ENCODE results near the gene SLC35G1. TPM values are rescaled to one million over a fixed set of nuclear protein-coding genes. Genes with fewer than 3 reads are reported as not detected.

The SLC35G1 gene
- total RNA-seq, 1 experiment from 2014 or later, result 6.9 TPM

DNA sequence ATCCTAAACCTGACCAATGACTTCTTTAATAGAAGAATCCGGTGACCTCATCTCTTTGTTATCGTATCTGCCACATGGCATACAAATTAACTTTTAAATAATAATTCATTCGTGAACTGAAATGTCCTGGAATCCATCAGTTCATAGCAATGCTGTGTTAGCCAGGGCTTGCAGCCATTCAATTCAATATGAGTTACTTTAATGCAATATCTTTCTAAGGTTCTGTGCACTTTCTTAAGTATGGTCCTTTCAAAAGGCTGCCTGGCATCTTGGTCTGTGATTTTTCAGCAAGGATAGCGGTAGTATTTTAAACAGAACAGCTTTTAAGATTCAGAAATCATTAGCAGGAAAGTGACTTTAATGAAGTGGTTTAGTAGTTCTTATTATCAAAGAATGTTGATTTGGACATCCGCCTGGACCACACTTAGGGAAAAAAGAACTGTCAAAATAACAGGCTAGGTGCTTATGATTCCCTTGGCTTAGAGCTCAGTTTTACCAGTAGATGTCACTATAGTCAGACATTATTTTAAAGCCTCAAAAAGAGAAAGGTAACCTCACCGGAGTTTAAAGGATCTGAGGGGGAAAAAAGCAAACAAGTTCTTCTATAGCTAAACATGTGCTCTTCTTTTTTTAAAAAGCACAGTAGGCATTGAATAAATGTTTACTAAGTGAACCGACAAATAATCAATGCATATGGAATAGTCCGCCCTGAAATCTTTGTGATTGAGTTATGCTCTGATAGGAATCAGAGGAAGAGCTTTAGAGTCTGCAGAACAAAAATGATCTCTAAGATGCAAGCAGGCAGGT, 22.7 kb downstream of the SLC35G1 start:
- BruUV-seq (replicated peaks), result no TSS peak

GRCh38 chr10:93917064-93917391, 23.2 kb downstream of the SLC35G1 start:
- TF ChIP-seq EZH2 (IDR thresholded peaks at IDR 0.05; ENCODE audit: low read length, unreplicated experiment) (no peak), CTCF (conservative IDR thresholded peaks at IDR 0.05; ENCODE audit: low read depth, low read length) (no peak), EZH2phosphoT487 (IDR thresholded peaks at IDR 0.05; ENCODE audit: borderline replicate concordance, low read length) (no peak)
- ChIA-PET CTCF (interaction anchor here (1.0 to 1.8 kb wide), 8 partner anchors 13 to 527 kb away, joined by 3 to 10 read pairs (median 6); no protein-coding TSS in a partner anchor), POLR2A (ENCODE audit: unreplicated experiment) (interaction anchor here (0.6 to 0.7 kb wide), 3 partner anchors 70 to 376 kb away, joined by 3 to 4 read pairs (median 3); no protein-coding TSS in a partner anchor)
- ATAC-seq, result no peak
- DNase-seq, result no peak
- H3K9ac ChIP-seq (ENCODE audit: low read length), result no peak overlapping the region
- BruUV-seq (replicated peaks), result no TSS peak
- no peaks in the 10 kb centered on the region for H3K4me1 ChIP-seq (ENCODE audit: insufficient read depth, low read length)
- no peak overlapping the region for H2AFZ ChIP-seq (ENCODE audit: low read length)
- H3K79me2 ChIP-seq (ENCODE audit: low read length), result no peaks in the 10 kb centered on the region
- no peaks in the 10 kb centered on the region for H4K20me1 ChIP-seq (ENCODE audit: low read length)
- H3K27ac ChIP-seq (ENCODE audit: low read length), result no peak overlapping the region
- no peak overlapping the region for H3K4me3 ChIP-seq (ENCODE audit: low read length)
- H3K27me3 ChIP-seq (ENCODE audit: low read length), result no peaks in the 10 kb centered on the region
- H3K4me2 ChIP-seq (ENCODE audit: low read length), result no peak overlapping the region
- no peaks in the 10 kb centered on the region for H3K9me3 ChIP-seq (ENCODE audit: low read length)
- H3K9me2 ChIP-seq (replicated peaks; ENCODE audit: low read length), result no peaks in the 10 kb centered on the region
- no peaks in the 10 kb centered on the region for H3K36me3 ChIP-seq (ENCODE audit: low read depth, low read length)
- H3F3A ChIP-seq (ENCODE audit: low read length, unreplicated experiment), result no peaks in the 10 kb centered on the region
- intact Hi-C loops (cut with micrococcal nuclease), result loop anchor here (5.0 to 10.0 kb wide), 2 partner anchors 75 to 308 kb away; partner anchors contain the start of gene PLCE1

More for the DNA sequence above, 22.7 kb downstream of the SLC35G1 start:
- Histone ChIP-seq H3K9me2 (replicated peaks; ENCODE audit: low read length) (no peaks in the 10 kb centered on the region), H2AFZ (ENCODE audit: low read length) (no peak overlapping the region), H4K20me1 (ENCODE audit: low read length) (no peaks in the 10 kb centered on the region), H3K79me2 (ENCODE audit: low read length) (no peaks in the 10 kb centered on the region), H3K4me1 (ENCODE audit: insufficient read depth, low read length) (no peaks in the 10 kb centered on the region), H3F3A (ENCODE audit: low read length, unreplicated experiment) (no peaks in the 10 kb centered on the region), H3K9ac (ENCODE audit: low read length) (no peak overlapping the region), H3K4me3 (ENCODE audit: low read length) (no peak overlapping the region), H3K27ac (ENCODE audit: low read length) (no peak overlapping the region), H3K4me2 (ENCODE audit: low read length) (no peak overlapping the region), H3K9me3 (ENCODE audit: low read length) (no peaks in the 10 kb centered on the region), H3K36me3 (ENCODE audit: low read depth, low read length) (no peaks in the 10 kb centered on the region), H3K27me3 (ENCODE audit: low read length) (no peaks in the 10 kb centered on the region)
- ATAC-seq (peak; percentile 77), DNase-seq (peak; percentile 71)
- intact Hi-C loops (cut with micrococcal nuclease), result loop anchor here (1.0 to 10.0 kb wide), 3 partner anchors 76 to 404 kb away; partner anchors contain the start of gene PLCE1
- TF ChIP-seq EZH2phosphoT487 (IDR thresholded peaks at IDR 0.05; ENCODE audit: borderline replicate concordance, low read length), result no peak
- peak; percentile 77 for TF ChIP-seq CTCF (conservative IDR thresholded peaks at IDR 0.05; ENCODE audit: low read depth, low read length)
- POLR2A ChIA-PET (ENCODE audit: unreplicated experiment), result interaction anchor here (0.6 kb wide), 2 partner anchors 70 to 79 kb away, joined by 3 read pairs; no protein-coding TSS in a partner anchor
- CTCF ChIA-PET, result interaction anchor here (0.6 to 1.8 kb wide), 12 partner anchors 13 to 528 kb away, joined by 3 to 10 read pairs (median 4); no protein-coding TSS in a partner anchor
